Measurements from ENCODE around the gene LGR5.

The LGR5 gene

DNA sequence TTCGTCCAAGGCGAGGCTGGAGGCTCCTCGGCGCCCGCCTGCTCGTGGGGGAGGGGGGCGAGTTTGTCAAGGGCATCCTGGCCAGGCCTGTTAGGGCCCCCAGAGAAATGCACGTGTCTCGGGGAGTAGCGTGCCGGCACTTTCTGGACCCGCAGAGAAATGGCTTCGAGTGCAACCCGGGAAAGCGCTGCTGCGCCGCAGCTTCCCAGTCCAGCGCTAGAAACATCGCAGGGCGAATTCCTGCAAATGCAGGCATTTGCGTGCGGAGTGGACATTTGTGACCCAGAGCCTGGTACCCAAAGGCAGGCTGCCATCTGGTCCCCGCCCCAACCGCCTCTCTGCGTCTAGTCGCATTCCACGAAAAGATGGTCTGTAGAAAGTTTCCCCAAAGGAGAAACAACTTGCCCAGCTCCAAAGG, 756 bp downstream of the LGR5 start:
- DNase-seq, result no peak

DNA sequence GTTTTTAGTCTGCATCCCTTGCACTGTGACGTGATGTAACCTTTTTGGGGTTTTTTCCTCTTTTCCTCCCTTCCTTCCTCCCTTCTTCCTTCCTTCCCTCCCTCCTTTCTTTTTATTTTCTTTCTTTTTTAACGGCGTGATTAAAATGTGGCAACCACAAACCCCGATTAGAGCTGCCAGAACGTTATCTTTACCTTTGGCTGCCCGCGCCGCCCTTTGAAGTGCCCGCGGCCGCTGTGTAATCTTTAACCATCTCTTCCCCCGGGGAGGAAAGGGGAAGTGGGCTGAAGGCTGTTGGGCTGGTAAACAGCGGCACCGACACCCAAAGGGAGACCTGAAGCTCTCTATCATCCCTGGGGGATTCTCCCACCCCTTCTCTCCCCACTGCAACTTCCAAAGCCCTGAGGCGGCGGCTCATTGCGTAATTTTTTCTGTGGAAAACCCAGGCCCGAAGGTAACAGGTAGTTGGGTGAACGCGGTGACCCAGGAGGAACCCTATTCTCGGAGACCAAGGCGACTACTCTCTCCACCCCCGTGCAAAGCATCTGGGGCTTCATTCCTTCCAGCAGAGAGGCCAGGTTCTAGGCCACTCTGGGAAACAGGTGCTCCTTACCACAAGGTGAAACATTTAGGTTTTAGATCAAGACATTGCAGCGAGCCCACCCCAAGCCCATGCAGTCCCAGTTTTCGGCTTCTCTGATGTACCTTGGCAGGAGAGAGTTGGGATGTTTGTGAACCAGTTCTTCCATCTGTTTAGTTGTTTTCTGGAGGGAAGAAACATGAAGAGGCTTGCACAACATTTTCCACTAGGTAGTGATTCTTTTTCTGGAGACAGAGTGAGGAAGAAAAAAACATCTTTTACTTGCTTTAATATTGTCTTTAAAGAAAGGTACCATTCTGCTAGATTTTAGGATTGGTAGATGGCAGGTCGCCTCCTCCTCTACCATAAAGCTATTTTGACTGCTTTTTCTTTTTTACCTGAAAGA, 1.5 kb downstream of the LGR5 start:
- no peak for DNase-seq

DNA sequence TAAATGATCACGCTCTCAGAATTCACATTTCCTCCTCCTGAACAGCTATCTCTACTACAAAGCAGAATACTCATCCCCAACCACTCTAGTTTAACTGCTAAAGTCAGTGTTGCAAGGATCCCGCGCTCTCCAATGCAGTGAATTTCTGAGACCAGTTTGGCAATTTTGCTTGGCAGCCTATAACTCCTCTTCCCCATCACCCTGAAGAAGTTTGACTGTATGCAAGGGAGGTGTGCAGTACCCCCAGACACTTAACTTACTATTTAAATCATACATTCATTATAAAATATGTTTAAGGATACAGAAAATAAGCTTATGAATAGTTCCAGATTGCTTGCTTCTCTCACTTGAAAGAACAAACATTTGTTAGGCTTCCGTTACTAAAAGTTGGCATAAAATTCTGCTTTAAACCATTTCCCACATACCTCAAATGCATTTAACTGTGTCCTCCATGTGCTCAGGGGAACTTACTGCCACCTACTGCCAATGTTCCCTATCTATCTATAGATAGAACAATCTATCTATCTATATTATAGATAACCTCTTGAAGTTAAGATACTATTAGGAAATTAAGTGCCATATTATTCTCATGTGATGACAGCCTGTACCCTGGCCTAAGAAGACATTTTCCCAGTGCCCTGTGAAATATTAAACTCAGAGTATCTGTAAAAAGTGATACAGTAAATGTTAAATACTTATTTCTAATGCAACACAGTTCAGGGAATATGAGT, 2.4 kb downstream of the LGR5 start:
- DNase-seq, result no peak

DNA sequence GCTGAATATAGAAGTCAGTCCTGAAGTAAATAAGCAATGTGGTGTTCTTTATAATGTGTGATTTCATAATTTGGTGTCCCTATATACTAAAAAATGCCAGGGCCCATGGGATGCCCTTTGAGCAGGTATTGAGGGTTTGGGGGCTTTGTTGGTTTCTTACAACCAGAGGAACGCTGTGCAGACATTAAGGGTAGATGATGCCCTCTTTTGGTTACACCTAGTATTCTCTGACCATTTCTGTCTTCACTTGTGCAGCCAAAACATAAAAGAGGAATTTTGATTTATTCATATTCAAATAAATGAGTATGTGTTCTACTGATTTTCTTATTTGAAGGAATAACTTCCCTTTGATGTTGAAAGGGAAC, 3.0 kb downstream of the LGR5 start:
- DNase-seq, result no peak

DNA sequence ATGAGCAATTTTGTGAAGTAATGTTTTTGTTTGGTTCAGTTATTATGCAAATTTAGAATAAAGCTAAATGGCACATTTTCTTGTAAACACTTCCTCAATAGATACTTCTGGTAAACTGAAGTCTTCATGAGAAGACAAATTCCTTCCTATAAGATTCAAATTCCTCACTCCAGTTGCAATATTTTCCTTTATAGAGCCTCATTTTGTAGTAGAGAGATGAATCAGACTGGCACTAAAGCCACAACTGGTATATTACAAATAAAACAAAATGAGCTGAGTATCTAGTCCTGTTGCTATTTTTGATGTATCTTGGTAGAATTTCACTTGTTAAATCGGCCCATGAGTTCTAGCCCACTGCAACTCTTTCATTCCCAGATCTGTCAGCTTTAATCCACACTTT, 5.5 kb downstream of the LGR5 start:
- no peak for DNase-seq

DNA sequence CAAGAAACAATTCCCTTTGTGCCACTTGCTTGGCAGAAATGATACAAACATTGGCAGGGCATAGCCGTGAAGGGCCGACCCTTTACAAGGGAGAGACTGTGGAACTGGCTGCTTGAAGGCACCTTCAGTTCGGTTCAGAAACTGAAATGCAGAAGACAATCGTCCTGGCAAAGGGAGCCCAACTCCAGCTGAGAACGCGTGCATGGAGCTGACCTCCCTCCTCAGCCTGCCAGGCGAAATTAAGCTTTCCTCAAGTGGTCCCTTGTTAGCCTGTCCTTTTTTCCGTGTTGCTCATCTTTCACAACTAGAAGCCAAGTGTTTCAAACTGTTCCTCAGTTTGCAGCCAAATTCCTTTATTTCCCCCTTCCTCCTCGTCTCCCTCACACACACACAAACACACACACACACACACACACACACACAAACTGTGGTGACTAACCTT, 8.1 kb downstream of the LGR5 start:
- no peak for DNase-seq

DNA sequence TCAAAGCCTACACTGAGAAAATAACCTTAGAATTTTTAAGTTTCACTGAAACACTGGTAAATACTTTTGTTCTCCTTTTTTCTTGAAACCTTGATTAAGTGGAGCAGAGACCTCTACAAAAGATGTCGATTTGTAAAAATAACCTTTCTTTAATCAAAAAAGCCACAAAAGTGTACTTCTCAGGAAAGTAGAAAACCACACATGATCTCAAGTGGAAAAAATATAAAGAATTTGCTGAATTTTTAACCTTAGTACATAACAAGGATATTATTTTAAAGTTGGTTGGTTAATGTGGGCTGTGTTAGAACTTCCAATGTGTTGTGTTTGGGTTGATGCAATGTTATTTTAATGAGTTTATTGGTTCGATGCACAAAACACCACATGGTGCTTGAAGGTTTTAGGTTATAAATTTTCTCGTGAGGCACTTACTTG, 8.6 kb downstream of the LGR5 start:
- no peak for DNase-seq

DNA sequence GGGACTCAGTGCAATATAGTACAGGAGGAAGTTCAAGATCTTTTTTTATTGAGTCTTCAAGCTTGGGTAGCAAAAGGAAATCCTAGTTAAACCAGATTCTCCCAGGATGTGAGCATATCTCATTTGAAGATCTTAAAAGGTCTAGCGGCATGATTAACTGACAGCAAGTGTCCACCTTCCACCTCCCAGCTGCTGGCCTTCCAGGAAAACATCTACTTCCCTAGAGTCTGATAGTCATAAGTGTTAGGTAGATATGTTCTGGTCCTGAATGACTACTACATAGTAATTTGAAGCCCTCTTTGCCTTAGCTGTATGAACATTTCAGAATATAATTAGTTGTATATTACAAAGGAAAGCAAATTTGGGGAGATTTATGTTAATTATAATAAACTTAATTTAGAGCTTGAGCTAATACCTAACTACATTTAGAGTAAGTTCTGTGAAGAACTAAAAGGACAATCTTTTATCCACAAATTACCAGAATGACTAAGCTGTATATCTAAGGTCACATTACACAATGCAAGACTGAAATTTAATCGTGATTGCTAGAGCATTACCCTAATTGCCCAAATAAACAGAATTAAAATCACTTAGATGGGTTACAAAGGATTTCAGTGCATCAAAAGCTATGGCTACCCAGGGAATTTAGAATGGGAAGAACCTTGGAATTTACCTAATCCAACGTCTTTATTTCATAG, 9.9 kb downstream of the LGR5 start:
- no peak for DNase-seq

DNA sequence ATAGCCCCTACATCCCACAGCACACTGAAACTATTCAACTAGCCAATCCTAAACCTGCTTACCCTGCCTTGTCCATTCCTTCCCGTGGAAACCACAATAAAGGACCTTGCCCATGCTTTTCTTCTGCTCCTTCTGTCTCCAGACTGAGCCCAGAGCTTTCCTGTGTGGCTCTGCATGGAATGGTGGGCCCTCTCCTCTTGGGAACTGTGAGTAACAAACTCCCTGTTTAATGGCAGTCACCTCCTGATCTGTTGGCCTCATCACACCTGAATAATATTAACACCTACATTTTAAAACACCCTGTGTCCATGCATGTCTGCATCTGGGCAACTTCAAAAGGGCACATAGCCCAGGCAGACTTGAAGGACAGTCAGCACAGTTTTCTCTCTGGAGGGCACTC, 12.4 kb downstream of the LGR5 start:
- DNase-seq, result no peak

DNA sequence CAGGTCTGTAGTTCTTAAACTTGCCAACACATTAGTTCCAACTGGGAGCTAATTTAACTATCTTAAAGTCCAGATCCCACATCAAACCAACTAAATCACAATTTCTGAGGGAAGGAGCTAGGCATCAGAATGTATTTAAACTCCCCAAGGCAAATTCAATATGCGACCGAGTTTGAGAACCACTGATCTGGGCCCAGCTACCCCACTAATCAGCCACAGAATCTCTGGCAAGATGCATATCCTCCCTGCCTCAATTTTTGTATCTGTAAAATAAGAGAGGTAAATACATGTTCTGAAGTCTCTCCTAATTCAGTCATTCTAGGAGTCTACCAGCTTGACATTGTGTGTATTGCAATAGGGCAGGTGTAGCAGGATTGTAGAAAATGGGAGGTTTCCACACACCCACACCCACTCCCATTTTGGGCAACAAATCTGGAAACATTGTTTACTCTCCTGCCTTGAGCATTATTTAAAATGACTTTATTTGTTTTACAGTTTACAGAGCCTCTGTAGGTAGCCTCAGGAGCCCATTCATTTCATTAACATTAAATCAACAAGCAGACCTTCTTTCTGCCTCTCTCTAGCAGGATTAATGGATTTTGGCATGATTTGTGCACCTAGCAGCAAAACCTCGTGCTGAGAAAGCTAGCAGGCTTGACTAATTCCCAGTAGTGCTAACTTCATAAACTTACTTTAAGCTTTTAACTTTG, 15.6 kb downstream of the LGR5 start:
- DNase-seq, result no peak

DNA sequence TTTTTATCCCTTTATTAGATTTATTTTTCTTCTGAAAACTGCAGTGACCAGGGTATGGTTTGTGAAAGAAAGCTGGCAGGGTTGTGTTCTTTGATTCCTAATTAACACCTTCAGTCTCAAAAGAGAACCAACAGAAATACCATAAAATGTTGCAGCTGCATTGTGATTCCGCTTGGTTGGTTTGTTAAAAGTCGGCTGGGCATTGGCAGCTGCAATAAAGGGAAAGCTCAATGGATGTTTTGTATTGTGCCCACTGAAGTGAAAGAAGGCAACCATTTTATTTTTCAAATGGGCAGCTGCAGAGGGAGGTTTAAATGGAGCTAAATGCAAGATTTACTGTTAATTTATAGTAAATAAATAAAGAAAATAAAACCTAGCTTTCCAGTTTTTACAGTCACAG, 16.7 kb downstream of the LGR5 start:
- DNase-seq, result peak; percentile 12

DNA sequence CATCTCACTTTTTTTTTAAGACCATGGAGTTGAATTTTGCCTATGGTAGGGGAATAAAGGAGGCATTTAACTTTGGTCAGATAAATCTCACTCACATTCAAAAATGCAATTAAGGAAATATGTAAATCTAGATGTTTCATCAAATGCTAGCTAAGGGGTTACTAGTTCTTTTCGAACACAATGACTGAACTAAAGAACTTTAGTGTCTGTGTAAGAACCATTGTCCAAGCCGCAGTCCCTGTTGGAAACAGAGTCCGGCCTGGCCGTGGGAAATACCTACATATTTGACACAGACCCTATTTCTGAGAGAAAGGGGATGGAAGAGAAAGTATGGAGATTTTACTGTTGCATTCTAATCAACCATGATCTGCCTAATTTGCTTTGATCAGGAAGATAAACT, 17.4 kb downstream of the LGR5 start:
- no peak for DNase-seq

DNA sequence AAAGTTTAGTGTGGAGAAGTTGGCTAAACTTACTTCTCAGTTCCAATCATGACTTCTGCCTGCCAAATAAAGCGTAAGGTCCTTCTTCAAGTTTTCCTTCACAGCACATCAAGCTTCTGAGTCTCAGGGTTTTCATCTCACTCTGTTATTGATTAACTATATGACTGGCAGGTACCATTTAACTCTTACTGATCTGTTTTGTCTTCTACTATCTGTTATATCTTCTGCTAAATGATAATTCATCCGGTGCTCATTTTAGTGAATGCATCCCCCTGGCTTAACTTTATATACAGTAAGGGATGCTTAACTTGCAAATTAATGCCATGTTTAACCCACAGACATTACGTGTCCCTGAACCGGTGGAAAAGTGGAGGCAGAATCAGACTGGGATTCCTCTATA, 20.7 kb downstream of the LGR5 start:
- no peak for DNase-seq

DNA sequence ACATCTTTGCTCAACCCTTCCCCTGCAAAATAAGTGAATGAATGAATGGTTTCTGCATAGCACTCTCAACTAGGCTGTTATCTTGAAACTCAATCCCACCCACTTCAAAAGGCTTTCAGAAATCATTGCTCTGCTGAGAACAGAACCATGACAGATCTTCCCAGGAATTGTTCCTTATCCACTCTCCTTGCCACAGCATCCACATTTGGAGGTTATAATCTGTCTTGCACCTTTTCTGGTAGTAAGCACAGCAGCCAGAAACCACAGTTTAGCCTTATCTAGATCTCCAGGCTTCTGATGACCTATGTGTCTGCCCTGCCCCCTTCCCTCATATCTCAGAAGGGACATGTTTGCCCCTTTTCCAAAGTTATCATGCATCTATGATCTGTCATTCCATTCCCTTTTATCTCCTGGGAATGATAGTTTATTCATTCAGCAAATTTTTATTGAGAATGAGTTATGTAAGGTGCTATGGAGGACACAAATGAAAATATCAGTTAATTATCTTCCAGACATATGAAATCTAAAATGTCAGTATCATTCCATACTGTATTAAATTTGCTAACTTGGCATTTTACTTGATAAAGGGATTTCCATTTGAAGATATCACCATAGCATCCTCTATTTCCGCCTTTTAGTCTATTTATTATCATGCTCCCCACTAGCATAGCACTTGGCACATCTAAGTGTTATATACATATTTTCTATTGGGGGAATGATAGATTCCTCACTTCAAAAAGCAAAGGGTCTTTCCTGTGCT, 21.4 kb downstream of the LGR5 start:
- no peak for DNase-seq

DNA sequence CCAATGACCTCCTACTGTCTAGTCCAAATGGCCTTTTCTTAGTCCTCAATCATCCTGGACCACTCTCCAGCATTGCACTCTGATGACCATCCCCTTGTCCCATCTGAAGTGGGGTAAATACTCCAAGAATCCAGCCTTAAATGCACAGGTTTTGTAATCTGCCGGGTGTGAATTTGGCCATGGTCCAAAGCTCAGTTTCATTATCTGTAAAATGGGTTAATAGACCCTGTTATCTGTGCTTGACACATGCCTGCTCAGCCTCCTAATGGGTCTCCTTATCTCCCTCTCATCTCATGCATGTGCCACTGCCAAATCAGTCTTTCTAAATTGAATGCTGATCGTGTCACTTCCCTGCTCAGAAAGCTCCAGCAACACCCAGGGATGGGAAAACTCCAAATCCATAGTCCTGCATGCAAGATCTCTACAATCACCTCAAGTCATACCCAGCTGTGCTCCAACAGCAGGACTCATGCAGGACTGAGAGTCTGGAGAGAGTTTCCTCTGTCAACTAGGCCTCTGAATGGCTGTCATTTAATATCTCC, 22.3 kb downstream of the LGR5 start:
- DNase-seq, result no peak

DNA sequence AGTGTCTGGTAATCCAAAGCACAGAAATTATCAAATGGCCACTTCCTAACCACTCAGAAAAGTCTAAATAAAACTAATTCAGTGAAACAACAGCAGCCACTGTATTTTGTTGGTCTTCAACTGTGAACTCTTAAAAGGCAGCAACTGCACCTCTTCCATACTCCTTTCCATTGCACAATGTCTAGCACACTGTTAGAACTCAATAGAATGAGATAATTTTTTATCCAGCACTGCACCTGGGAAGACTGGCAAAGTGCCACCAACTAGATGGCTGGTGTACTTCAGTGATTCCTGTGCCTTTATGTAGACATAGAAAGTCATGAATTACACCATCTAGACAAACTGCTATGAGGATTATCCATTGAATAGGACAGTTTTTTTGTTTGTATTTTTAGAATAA, 26.2 kb downstream of the LGR5 start:
- no peak for DNase-seq

DNA sequence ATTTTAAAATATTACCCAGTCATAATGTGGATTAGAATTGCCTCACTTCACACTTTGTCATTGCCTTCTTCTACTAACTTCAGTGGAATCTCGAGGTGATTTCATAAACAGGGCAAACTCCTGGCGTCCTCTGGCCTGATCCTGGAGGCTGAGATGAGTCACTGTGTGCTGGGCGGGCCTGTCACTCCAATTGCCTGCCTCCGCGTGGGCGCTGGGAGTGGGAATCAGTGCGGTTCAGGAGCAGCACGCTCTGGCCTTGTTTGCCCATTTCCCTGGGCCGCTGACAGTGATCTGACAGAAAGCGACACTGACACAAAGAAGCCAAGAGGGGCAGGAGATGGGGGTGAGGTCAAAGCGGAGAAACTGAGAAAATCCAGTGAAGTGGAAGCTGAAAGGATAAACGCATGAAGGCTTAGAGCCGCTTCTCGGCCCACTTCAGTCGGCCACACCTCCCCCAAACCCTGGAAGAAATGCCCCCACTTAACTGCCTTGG, 29.7 kb downstream of the LGR5 start:
- no peak for DNase-seq

DNA sequence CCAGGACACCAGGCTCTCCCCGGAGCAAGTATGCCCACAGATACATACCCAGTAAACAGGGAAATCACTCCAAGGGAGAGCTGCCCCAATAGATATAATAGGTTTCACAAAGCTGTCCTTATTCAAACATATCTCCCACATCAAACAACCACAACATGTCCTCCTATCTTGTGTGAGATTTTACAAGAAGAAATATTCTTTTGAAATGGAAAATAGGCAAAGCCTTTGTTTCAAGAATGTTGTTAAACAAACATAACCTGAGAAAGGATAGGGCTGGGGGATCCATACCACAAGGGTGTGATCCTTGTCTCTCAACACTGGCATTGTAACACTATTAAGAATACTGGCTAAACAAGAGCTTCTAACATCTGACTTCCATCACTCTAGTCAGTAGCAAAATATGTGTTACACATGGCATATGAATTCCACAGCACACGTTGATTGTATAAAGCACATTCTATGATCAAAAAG, 32.9 kb downstream of the LGR5 start:
- no peak for DNase-seq

DNA sequence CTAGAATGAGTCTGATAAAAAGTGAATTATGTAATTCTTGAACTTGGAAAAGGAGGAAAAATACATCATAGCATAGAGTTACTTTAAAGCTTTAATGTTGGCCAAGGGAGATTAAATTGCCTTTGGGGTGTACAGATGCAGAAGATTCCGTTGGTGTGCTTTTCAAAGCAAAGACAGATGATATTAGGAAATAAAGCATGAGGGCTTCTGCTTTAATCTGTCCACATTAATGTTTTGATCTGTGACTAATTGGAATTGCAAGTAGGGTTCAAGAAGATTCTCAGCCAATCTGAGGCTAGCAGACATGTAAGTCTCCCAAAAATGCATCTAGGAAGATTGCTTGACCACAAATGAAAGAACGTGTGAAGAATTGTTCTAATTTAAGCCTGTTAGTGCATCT, 35.2 kb downstream of the LGR5 start:
- no peak for DNase-seq

DNA sequence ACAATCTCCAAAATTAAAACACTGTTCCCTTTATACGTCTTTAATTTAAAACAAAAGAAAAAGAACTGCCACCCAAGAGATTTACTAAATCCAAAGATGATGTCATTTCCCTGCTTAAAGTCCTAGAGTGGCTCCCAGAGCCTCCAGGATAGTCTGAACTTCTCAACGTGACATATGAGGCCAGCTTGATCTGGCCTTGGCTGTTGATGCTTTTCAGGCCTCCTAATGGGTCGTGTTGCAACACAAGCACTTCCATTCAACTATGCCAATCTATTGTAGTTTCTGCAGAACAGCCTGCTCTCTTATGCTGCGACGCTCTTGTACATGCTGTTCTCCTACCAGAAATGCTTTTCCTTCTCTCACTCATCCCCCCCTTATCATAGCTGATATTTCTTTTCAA, 35.7 kb downstream of the LGR5 start:
- no peak for DNase-seq

DNA sequence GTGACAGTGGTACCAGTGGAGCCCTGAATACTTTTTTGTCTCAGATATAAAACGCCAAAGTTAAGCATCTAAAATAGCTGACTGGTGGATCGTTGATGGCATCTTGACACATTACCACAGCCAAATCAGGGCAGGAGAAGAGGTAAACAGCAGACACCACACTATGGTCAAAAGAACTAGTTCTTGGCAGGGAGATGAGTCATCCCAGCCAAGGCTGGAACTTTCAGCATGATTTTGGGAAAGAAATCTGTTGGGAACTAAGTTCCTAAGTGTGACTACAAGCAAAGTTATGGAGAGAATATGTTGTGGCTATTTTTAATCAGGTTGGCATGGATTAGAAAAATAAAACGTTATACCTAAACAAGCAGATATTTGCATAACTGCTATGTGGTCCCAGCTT, 36.9 kb downstream of the LGR5 start:
- DNase-seq, result no peak

DNA sequence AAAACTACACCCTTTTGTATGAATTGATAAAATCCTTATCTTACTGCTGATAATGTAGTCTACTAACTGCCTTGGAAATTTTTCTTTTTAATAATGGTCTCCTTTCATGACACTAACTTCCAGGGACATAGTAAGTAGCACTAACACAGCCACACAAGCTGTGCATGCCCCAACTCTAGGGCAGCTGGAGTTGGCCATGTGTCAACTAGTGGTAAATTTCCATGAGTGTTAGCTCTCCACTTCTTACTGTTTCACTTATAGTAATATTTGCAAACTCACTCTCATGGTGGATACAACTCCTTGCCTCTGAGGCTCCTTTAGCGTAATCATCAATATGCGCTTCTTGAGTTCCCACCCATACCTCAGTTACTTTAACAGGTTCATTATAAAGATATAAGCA, 38.0 kb downstream of the LGR5 start:
- no peak for DNase-seq
